Lung (tissue), 12 donors: ENCODE results near the gene MAN2A2. TPM values are rescaled to one million over a fixed set of nuclear protein-coding genes. Genes with fewer than 3 reads are reported as not detected.

ENCODE experiments used
- ATAC-seq: fragments of 200-7000 bp; cut with Tn5 transposase; one replicate; pipeline ENCODE4 v1.9.1; 2020; ENCODE audit warnings: moderate number of reproducible peaks; ENCODE audit not compliant: insufficient read depth, low FRiP score
- DNase-seq, 3 donors: peaks; one replicate each; pipeline ENCODE4 v3.0.0-alpha.2; 2013 to 2017
- H3K27ac ChIP-seq, 2 donors: one replicate each; pipeline ENCODE4 v1.5.1; 2013; ENCODE audit warnings: mild to moderate bottlenecking in 2 of 2, moderate library complexity in 2 of 2, control low read depth in 1 of 2, inconsistent platforms in 1 of 2, low read depth in 1 of 2, low read length in 1 of 2
- H3K27me3 ChIP-seq, 3 donors: one replicate each; pipeline ENCODE4 v1.5.1; 2013; ENCODE audit warnings: low read length in 2 of 3; ENCODE audit not compliant: control insufficient read depth in 3 of 3, insufficient read depth in 3 of 3
- H3K36me3 ChIP-seq, 4 donors: one replicate each; pipeline ENCODE4 v1.5.1; 2013; ENCODE audit warnings: low read length in 4 of 4, mild to moderate bottlenecking in 1 of 4, moderate library complexity in 1 of 4; ENCODE audit not compliant: control insufficient read depth in 4 of 4, insufficient read depth in 4 of 4
- H3K4me1 ChIP-seq, 5 donors: one replicate each; pipeline ENCODE4 v1.5.1; 2013; ENCODE audit warnings: low read length in 5 of 5, mild to moderate bottlenecking in 2 of 5, moderate library complexity in 1 of 5; ENCODE audit not compliant: control insufficient read depth in 5 of 5, insufficient read depth in 5 of 5
- H3K4me3 ChIP-seq: one replicate; pipeline ENCODE4 v1.5.1; 2013; ENCODE audit warnings: mild to moderate bottlenecking, control low read depth, moderate library complexity
- H3K9ac ChIP-seq, 2 donors: one replicate each; pipeline ENCODE4 v1.5.1; 2013; ENCODE audit warnings: low read length in 2 of 2, control low read depth in 1 of 2; ENCODE audit not compliant: insufficient read depth in 1 of 2
- H3K9me3 ChIP-seq, 4 donors: one replicate each; pipeline ENCODE4 v1.5.1; 2013; ENCODE audit warnings: low read length in 3 of 4, mild to moderate bottlenecking in 1 of 4, moderate library complexity in 1 of 4; ENCODE audit not compliant: control insufficient read depth in 4 of 4, insufficient read depth in 3 of 4
- CTCF ChIP-seq: IDR thresholded peaks from 2 replicates; pipeline ENCODE4 v1.5.1; 2012; ENCODE audit warnings: mild to moderate bottlenecking; ENCODE audit errors: control extremely low read depth, extremely low read depth
- WGBS, 2 donors: extraction: QIAGEN DNeasy Blood & Tissue Kit; methylation state at CpG; one replicate each; pipeline ENCODE4 v1.1.7; 2013; 5-methylcytosine and 5-hydroxymethylcytosine counted together
- polyA plus RNA-seq, 2 donors: library from polyadenylated mRNA; stranded (reverse); fragments of 200-250 nt; gene quantifications; one replicate each; pipeline ENCODE4 v1.2.1, GENCODE V29; 2013
- total RNA-seq, 2 donors: library from RNA; depleted of rRNA in 1 of 2; stranded (reverse); fragments of >200 nt in 1 of 2; gene quantifications; one replicate each; pipeline ENCODE4 v1.2.1, GENCODE V29; 2014 to 2021
- donor health status: control.
- donor health status: control.
- donor health status: Bipolar disorder and iron deficiency.
- donor health status: healthy.
- donor health status: DM: yes; HTN: yes; CAD: no.

The MAN2A2 gene
- total and polyA plus RNA-seq, 4 donors, result 34.1 to 82.9 (median 60.1) TPM

- Histone ChIP-seq H3K9ac (no peak overlapping the region), H3K27ac (peak overlapping the region in 1 of 2 donors; percentile 30), H3K9me3 (no peaks in the 10 kb centered on the region), H3K36me3 (peaks cover 34 to 87% (median 49%) of the 10 kb centered on the region in 4 donors), H3K27me3 (no peaks in the 10 kb centered on the region), H3K4me1 (no peaks in the 10 kb centered on the region), H3K4me3 (no peak overlapping the region)
- WGBS, 2 donors, result 43 to 77% methylated on average over 7 of the region's 7 CpGs
- ATAC-seq (no peak), DNase-seq (no peak)
- no peak for TF ChIP-seq CTCF
Measured at GRCh38 chr15:90915216-90915807, 12.2 kb downstream of the MAN2A2 start.

- Histone ChIP-seq H3K9ac (no peak overlapping the region), H3K36me3 (peaks cover 29 to 83% (median 48%) of the 10 kb centered on the region in 4 donors), H3K4me1 (no peaks in the 10 kb centered on the region), H3K27me3 (no peaks in the 10 kb centered on the region), H3K27ac (peak overlapping the region in 1 of 2 donors; percentile 18), H3K9me3 (no peaks in the 10 kb centered on the region), H3K4me3 (no peak overlapping the region)
- WGBS, 2 donors, result 35 to 67% methylated on average over 25 of the region's 25 CpGs
- DNase-seq, result peak in 2 of 3 donors; percentile 11
- ATAC-seq, result peak; percentile 35
- TF ChIP-seq CTCF, result no peak
Measured at GRCh38 chr15:90915808-90916440, 12.8 kb downstream of the MAN2A2 start.

- no peaks in the 10 kb centered on the region for H3K27me3 ChIP-seq
- TF ChIP-seq CTCF, result no peak
- peaks cover 29 to 80% (median 45%) of the 10 kb centered on the region in 4 donors for H3K36me3 ChIP-seq
- no peak for ATAC-seq
- no peak overlapping the region for H3K4me3 ChIP-seq
- DNase-seq, result peak in 1 of 3 donors; percentile 5
- H3K4me1 ChIP-seq, result no peaks in the 10 kb centered on the region
- no peak overlapping the region for H3K9ac ChIP-seq
- peak overlapping the region in 1 of 2 donors; percentile 18 for H3K27ac ChIP-seq
- WGBS, 2 donors, result 83 to 85% methylated on average over 10 to 11 of the region's 11 CpGs
- no peaks in the 10 kb centered on the region for H3K9me3 ChIP-seq
Measured at GRCh38 chr15:90916461-90916860, 13.4 kb downstream of the MAN2A2 start.
